KOPT-K1 (cell line): ENCODE data around the gene HS3ST3B1.

Experiments
- H3K27ac ChIP-seq: fragments of 200-600 bp; sonication (generic); 2 replicates; pipeline ENCODE4 v1.5.1; 2016; ENCODE audit warnings: antibody characterized with exemption, mild to moderate bottlenecking, low read depth, low read length; ENCODE audit not compliant: poor library complexity, severe bottlenecking
- H3K36me3 ChIP-seq: fragments of 200-600 bp; sonication (generic); 2 replicates; pipeline ENCODE4 v1.5.1; 2017; ENCODE audit warnings: antibody characterized with exemption, mild to moderate bottlenecking, low read length, moderate library complexity; ENCODE audit not compliant: insufficient read depth
- H3K9me3 ChIP-seq: fragments of 200-600 bp; sonication (generic); 2 replicates; pipeline ENCODE4 v1.5.1; 2017; ENCODE audit warnings: antibody characterized with exemption, low read length, mild to moderate bottlenecking; ENCODE audit not compliant: insufficient read depth, poor library complexity, severe bottlenecking

Gene HS3ST3B1

DNA sequence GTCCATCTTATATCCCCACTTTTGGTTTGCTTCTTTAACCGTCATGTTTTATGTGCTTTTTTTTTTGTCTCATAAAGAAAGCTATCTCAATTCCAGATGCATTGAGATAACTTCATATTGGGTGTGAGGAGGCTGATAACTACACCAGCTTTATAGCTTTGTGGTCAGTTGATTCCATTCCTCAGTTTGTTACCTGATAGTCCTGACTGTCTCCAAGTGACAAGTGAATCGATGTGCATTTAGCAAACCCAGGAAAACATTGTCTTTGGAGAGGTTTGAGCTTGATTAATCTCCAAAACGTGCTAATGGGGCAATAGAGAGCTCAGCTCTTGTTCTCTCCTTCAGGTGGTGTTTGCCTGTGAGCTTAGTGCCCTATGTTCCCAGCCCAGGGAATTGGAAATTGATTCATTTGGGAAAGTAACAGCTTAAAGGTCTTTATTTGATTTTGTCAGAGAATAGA lies 22.7 kb downstream of the HS3ST3B1 start:
- H3K36me3 ChIP-seq: no peaks in the 10 kb centered on the region
- no peak overlapping the region for H3K27ac ChIP-seq
- H3K9me3 ChIP-seq: no peaks in the 10 kb centered on the region

DNA sequence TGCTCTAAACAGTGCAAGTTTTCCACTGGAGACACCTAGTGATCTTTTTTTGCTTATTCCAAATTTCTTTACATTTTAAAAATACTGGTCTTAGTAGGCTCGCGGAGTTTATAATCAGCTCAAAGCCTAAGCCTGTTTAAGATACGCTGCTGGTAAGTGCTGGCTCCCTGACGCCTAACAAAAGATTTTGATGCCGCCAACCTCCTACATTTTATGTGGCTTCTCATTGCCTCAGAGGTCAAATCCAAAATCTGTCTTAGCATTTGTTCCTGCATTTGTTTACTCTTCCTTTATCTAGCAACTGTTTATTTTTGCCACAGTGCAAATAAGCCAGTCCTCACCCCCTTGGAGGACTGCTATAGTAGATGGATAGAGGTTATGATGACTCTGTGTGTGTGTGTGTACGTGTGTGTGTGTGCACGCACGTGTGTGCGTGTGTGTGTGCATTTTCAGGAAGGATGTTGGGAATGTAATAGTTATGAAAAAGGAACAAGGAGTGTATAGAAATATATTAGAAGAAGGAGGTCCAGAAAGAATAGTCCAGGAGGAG lies 24.8 kb downstream of the HS3ST3B1 start:
- Histone ChIP-seq H3K36me3 (no peaks in the 10 kb centered on the region), H3K9me3 (no peaks in the 10 kb centered on the region), H3K27ac (no peak overlapping the region)

DNA sequence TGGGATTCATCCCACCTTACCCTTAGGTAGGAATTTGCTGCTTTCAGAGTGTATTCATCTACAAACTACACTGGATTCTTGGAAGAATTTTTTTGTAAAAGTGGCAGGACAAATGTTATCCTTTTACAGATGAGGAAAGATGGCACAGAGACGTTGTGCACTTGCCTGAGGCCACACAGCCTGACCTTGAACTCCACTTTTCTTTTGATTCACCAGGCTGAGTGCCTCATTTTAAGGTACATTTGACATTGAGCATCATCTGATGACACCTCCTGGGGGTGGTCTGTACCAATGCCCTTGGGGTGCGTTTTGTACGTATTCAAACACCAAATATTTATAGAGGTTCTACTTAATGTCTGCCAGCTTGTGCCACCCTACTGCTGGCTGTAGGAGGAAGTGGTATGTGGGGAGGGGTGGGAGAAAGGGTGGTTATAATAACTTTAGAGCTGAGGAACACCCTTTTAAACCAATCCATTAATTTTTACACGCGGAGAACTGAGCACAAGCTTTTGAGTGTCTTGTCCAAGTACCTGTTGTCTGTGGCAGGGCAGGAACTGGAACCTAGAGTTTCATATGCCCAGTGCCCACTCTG lies 29.1 kb downstream of the HS3ST3B1 start:
- Histone ChIP-seq H3K27ac (no peak overlapping the region), H3K9me3 (peaks cover 3% of the 10 kb centered on the region), H3K36me3 (no peaks in the 10 kb centered on the region)

DNA sequence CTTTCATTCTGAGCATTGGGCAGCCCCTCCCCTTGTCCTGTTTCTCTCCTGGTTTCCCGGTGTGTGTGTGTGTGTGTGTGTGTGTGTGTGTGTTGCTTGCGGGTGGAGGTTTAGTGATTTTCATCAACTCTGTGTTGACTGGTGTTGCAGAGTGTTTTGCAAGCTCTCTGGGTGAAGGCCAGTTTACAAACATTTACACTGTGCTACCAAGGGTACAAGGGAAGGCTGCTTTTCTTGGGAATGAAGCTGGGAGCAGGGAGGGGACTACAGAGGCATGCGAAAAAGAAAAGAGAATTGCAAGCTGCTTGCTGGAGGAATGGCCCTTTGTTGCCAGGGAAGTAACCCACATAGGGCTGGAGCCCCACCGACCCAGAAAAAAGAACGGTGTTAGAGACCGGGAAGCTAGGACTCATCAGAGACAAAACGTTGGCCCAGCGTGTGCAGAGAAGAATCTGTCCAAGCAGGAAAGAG lies 29.6 kb downstream of the HS3ST3B1 start:
- H3K27ac ChIP-seq: no peak overlapping the region
- no peaks in the 10 kb centered on the region for H3K36me3 ChIP-seq
- peaks cover 3% of the 10 kb centered on the region for H3K9me3 ChIP-seq

DNA sequence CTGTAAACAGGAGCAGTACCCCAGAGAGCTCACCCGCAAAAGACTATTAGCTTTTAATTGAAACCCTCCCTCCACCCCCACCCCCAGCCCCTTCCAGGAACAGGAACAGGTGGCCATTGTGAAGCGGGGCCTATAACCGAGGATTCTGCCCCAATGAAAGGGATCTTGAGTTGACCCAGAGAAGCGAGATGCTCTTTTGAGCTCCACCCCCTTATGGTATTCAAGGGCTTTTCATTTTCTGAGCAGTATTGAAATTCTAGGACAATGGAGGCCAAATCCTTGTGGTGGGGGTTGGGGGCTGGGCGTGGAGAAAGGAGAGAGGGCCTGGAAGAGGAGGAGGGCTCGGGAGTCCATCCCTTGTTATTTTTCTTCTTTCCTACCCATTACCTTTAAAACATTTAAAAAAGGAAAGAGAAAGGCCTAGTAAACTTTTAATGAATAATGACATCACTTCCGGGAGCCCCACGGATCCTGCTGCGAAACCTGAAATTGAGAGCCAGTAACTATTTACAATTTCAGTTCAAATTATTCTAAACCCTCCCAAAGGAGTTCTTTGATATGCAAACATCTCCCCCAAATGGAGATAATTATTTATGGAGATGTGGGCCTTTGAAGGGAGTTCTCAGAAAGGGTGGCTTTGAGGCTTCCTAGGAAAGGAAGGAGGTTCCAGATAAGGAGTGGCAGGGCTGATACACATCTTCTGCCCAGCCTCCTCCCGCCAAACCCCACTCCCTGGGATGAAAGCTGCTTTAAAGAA lies 30.5 kb downstream of the HS3ST3B1 start:
- Histone ChIP-seq H3K9me3 (peaks cover 3% of the 10 kb centered on the region), H3K27ac (no peak overlapping the region), H3K36me3 (no peaks in the 10 kb centered on the region)

DNA sequence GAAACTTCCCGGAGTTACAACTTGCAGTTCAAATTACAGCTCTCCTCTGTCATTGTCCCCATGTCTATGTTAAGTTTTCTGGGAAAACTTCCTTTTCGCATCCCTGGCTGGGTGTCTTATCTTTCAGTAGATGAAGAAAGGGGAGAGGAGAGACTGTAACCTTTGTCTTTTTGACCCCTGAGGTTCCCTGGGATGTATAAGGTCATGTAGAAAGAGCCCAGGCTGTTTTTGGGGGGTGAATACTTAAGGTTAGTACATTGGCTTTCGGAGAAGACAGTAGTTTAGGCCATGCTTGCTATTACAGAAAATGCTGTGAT lies 31.1 kb downstream of the HS3ST3B1 start:
- Histone ChIP-seq H3K9me3 (peaks cover 3% of the 10 kb centered on the region), H3K36me3 (no peaks in the 10 kb centered on the region), H3K27ac (no peak overlapping the region)

DNA sequence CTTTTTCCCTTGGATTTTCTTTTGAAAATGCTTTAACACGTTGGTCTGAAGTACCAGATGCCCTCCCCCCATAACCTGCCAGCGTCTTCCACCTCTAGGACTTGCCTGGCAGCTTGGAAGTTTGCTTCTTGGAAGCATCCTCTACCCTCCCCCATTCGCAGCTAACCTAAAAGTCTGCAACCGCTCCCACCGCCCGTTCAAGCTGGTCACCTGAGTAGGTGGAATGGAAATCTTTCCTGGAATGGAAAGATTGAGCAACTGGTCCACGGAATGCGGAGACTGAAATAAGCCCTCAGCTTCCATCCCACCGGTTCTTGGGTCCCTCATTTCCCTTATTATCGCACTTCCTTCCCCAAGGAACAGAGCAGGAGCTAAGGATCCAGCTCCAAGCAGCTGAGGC lies 31.4 kb downstream of the HS3ST3B1 start:
- Histone ChIP-seq H3K27ac (no peak overlapping the region), H3K36me3 (no peaks in the 10 kb centered on the region), H3K9me3 (peaks cover 3% of the 10 kb centered on the region)

DNA sequence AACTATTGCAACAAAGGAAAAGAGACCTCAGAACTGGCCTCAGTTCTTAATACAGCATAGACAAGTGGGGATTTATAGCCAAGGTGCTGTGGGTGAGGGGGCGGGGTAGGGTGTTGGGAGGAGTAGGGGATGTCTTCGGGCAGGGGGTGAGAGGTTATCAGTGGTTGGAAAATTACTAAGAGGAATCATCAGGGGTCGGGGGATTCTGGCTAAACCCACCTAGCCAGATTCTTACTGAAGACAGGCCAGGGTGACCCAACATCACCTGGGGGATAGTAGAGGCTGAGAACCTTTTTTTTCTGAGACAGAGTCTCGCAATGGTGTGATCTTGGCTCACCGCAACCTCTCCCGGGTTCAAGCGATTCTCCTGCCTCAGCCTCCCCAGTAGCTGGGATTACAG lies 32.6 kb downstream of the HS3ST3B1 start:
- Histone ChIP-seq H3K9me3 (peaks cover 3% of the 10 kb centered on the region), H3K27ac (no peak overlapping the region), H3K36me3 (no peaks in the 10 kb centered on the region)

DNA sequence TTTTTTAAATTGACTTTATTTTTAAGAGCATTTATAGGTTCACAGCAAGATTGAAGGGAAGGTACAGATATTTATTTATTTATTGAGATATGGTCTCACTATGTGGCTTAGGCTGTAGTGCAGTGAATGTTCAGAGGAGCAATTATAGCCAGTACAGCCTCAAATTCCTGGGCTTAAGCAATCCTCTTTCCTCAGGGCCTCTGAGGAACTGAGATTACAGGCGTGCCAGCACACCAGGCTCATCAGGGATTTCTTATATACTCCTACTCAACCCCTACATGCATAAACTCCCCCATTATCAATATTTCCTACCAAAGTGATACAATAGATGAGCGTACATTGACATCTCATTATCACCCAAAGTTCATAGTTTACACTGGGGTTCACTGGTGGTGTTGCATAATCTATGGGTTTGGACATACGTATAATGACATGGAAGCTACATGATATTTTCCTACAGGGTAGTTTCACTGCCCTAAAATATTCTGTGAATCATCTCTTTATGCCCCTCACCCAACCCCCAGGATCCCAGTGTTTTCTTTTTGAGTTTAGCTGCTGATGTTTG lies 33.5 kb downstream of the HS3ST3B1 start:
- no peaks in the 10 kb centered on the region for H3K36me3 ChIP-seq
- no peak overlapping the region for H3K27ac ChIP-seq
- peaks cover 3% of the 10 kb centered on the region for H3K9me3 ChIP-seq

DNA sequence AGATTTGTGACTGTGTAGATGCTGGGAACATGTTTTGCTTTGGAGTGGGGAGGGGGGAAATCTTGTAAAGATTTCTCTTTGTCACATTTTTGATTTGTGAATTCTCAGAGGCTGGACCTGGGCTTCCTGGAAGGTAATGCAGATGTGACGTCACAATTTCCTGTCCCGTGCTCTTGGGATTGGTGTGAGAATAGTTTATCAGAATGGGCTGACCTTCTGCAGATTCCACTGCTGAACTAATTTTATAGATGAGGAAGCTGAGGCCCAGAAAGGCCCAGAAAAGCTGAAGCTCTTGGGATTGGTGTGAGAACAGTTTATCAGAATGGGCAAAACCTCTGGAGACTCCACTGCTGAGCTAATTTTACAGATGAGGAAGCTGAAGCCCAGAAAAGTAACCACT lies 34.0 kb downstream of the HS3ST3B1 start:
- no peak overlapping the region for H3K27ac ChIP-seq
- peaks cover 3% of the 10 kb centered on the region for H3K9me3 ChIP-seq

DNA sequence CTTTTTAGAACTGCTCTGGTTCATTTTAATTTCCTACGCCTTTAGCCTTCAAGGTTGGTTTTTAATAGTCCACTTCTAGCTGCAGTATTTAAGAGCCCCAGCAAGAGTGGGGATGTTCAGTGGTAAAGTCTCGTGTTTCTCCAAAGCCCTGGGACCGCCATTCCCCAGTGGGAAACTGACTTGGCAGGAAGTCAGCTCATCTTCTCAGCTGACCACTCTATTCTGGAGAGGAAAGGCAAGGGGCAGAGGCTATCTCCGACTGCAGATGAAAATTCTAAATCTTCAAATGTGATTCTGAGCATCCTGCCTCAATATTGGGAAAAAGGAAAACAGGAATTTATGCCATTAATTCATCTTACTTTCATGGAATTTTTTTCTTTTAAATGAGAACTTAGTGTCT lies 35.5 kb downstream of the HS3ST3B1 start:
- H3K27ac ChIP-seq: no peak overlapping the region
- no peaks in the 10 kb centered on the region for H3K36me3 ChIP-seq
- H3K9me3 ChIP-seq: peaks cover 3% of the 10 kb centered on the region

More for the DNA sequence above, 34.0 kb downstream of the HS3ST3B1 start:
- H3K36me3 ChIP-seq: no peaks in the 10 kb centered on the region

DNA sequence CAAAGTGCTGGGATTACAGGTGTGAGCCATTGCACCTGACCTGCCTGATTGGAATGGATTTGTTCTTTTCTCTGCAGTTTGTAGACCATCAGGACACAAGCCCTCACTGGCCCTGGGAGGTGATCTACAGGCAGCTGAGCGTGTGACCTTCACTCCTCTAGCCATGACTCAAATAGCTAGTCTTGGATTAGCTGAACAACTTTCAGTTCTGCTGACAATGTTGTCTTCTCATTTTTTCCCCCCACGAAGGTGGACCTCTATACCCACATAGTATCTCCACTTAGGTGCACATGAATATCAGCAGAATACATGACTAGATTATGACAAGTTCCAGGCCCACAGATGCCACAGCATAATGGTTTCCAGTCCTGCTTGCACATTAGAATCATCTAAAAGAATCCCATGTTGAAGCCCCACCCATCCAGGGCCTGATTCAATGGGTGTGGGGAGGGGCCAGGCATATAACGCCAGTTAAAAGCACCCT lies 36.8 kb downstream of the HS3ST3B1 start:
- H3K36me3 ChIP-seq: no peaks in the 10 kb centered on the region
- no peak overlapping the region for H3K27ac ChIP-seq
- peaks cover 3% of the 10 kb centered on the region for H3K9me3 ChIP-seq

DNA sequence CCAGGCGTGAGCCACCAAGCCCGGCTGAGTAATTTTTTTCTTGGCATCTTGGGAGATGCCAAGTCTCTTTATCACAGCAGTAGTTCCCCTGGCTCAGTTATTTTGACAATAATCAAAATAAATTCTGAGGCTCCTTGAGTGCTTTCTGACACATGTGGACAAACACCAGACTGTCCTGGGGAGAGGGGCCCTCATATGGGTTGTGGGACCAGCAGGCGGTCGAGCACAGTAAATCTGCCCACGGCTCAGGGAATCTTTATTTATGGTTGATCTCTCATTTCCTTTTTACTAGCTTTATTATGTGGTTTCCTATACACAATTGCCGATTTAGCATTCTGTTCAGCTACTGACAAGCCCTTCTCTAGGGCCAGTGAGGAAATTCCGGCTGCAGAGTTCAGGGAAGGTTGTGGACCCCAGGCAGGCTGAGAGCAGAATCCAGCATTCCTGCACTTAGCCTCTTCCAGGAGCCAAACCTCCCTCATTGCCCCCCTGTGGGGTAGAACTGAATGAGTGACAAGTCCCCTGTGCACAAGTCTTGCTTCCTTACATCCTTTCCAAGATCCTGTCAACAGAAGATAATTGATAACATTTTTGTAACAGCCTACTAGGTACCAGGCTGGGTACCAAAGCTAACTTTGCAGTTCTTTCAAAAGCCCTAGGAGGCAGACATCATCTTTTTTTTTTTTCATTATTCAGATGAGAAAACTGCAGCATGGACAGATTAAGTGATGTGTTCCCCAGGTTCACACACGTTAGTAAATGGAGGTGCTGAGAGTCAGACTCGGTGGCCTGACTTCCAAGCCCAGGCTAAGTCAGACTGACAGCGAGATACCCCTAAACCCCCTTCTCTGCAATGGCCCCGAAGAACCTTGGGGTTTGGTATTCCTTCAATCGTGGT lies 40.2 kb downstream of the HS3ST3B1 start:
- Histone ChIP-seq H3K9me3 (no peaks in the 10 kb centered on the region), H3K36me3 (no peaks in the 10 kb centered on the region), H3K27ac (no peak overlapping the region)

DNA sequence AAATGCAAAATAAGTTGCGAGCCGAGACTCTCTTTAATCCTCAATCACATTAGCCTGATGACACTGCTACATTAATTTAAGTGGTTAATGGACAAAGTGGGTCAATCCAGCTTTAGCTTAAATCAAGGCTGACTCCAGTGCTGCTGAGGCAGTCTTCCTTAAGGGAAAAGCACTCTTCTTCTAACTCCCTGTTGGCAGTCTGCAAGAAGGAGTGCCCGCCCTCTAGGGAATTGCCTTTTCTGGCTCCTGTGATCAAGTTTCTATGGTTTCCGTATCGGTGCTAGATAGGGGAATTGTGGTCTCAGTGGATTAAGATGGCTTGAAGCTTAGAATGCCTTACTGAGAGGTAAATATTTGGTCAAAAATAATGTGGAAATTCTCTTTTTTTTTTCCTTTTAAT lies 41.0 kb downstream of the HS3ST3B1 start:
- H3K36me3 ChIP-seq: no peaks in the 10 kb centered on the region
- no peak overlapping the region for H3K27ac ChIP-seq
- H3K9me3 ChIP-seq: no peaks in the 10 kb centered on the region

DNA sequence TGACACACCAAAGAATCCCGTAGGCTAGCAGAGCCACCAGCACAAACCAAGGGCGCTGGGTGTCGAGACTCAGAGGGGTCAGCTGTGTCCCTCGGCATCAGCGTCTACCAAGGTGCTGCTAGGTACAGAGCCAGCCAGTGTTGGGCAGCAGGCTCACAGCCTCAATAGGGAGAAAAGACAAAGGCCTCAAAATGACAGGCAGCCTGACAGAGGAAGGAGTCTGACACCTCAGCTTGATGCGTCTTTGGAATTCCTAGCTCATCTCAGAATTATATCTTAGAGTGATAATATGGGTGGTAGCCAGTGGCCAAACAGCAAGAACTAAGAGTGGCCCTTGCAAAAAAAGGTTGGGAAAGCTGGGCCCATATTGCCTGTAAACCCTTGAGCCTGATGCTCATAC lies 45.9 kb downstream of the HS3ST3B1 start:
- Histone ChIP-seq H3K36me3 (no peaks in the 10 kb centered on the region), H3K27ac (no peak overlapping the region), H3K9me3 (no peaks in the 10 kb centered on the region)
